SIG-M5 treated with dmso at 0.1 percent for 504 hours (cell line): ENCODE data around the gene MRPS26.
"Not testable (repeated sequence)": the region's sequence is repeated elsewhere in the genome, so short reads cannot be mapped to it uniquely, and the experiment has no call there.

Experiments
- DNase-seq: peaks from one replicate; lab custom pipeline; 2025; ENCODE audit not compliant: unreplicated experiment; lab: John Stamatoyannopoulos, UW

The MRPS26 gene

GRCh38 chr20:3045816-3046676, at the start of gene MRPS26:
Gene MRPS26, plus strand, starts transcription at chr20:3046052. Its CDS starts 17 bp downstream, at chr20:3046069.
- DNase-seq, result peak; percentile 77

DNA sequence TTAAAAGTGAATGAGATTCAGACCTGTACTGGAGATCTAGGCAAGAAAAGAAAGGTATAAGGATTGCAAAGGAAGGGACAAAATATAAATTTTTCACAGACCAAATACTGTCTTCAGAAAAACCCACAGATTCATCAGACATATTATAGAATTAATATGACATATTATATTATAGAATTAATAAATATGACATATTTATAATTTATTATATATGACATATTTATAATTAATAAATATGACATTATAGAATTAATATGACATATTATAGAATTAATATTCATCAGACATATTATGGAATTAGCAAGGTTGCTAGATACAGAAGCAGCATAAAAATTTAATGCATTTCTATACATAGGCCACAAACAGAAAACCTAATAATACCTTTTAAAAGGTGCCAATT, 47.1 kb upstream of the MRPS26 start:
- DNase-seq, result no peak

- peak; percentile 80 for DNase-seq
Observed at GRCh38 chr20:3000852-3001523, 44.9 kb upstream of the MRPS26 start.

- DNase-seq, result no peak
Observed at GRCh38 chr20:3003416-3003815, 42.4 kb upstream of the MRPS26 start.

GRCh38 chr20:3010985-3011723, 34.7 kb upstream of the MRPS26 start:
- DNase-seq, result no peak

DNA sequence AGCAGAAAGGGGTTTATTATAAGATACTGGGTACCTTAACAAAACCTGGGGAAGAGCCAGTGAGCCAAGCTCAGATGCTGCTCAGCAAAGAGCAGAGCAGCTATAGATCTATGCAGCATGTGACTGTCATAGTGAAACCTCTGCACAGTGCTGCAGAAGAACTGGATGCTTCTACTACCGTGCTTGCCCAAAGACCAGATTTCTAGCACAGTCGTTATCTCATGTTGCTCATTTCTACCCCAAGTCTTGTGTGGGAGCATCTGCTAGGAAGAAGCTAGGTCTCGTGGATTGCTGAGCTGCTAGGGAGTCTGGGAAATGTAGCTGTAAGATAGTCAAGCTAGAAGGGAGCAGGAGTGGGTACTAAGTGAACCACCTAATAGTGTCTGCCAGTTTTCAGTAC, 34.1 kb upstream of the MRPS26 start:
- DNase-seq, result no peak

DNA sequence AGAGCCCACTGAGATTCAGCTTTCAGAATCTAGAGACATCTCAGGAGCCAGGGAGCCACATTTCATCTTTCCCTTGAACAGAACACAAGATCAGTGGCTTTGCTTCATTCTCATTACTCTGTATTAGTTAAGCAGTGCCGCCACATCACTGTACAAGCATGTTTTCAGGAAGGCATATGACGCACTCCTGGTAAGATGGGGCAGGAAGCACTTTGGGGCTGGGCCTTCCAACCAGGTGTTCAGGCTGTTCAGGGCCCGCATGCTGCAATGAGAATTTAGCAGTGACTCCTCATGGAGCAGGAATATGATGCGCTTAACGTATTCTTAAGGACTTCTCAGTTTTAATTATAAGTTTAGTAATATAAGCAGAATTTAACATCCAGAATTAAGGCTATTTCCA, 32.1 kb upstream of the MRPS26 start:
- no peak for DNase-seq

DNA sequence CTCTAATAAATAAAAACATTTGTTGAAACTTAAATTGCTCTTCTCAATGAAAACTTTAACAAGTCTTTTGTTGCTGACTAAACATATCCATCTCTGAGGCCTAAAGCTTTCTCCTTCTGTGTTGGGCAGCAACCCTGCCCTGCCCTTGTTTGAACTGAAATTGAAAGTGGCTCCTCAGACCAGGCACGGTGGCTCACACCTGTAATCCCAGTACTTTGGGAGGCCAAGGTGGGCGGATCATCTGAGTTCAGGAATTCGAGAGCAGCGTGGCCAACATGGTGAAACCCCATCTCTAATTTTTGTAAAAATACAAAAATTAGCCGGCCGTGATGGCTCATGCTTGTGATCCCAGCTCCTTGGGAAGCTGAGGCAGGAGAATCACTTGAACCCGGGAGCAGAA, 31.7 kb upstream of the MRPS26 start:
- no peak for DNase-seq

- DNase-seq, result no peak
Observed at GRCh38 chr20:3014662-3015061, 31.2 kb upstream of the MRPS26 start.

- not testable (repeated sequence) for DNase-seq
Observed at GRCh38 chr20:3015302-3015701, 30.6 kb upstream of the MRPS26 start.

DNA sequence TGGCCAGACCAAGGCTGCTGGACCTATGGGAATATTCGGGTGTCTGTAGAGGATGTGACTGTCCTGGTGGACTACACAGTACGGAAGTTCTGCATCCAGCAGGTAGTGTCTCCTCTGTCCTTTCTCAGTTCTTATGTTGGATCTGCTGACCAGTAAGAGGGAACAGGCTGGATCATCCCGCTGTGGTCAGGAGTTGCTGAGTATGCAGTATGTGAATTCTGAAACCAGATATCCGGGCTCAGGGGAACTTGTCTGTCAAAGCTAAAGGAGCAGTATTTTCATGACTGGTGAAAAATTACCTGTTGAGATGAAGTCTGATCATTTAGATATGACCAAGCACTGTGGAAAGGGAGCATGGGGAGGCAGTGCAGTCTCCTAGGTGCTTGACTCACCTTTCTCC, 24.5 kb upstream of the MRPS26 start:
- no peak for DNase-seq

GRCh38 chr20:3021777-3022176, 24.1 kb upstream of the MRPS26 start:
- DNase-seq, result no peak

GRCh38 chr20:3022559-3023490, 23.0 kb upstream of the MRPS26 start:
- not testable (repeated sequence) for DNase-seq

DNA sequence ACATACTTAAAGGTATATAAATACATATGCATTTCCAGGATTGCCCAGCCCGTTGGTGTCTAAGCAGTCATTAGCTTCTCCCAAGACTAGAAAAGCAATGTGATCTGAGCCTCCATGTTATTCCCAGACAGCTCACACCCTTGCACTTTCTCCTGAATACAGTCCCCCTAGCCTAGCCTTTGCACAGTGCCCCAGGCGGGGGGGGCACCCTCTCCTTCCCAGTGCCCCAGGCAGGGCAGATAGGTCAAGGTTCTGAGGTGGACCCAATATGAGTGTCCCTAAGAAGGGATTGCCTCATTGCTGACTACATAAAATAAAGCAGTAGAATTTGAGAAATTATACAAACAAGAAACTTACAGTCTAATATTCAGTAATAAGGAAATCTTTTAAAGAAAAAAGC, 17.9 kb upstream of the MRPS26 start:
- no peak for DNase-seq

DNA sequence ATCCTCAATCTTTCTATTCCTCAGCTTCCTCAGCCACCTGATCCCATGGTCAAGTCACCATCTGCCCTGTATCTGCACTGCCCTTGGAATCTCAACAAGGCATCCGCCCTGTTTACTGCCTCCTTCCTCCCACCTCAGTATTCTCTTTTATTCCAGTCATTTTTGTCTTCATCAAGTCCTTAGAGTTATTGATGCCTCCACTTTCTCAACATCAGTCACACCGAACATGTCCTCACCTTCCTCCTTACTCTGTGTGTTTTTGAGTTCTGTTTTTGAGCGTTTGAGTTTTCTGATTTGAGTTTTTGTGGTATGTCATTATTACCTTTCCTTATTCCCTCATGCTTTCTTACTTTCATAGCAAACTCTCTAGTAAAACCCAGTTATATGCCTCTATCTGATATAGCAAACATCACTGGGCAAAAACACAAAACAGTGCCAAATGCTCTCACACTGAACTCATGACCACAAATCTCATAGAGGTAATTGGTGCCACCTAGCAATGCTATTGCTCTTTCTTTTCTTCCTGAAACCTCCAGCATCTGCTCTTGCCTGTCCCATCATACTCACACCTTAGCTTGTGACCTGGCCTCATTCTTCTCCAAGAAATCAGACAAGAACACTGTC, 14.2 kb upstream of the MRPS26 start:
- no peak for DNase-seq

- DNase-seq, result no peak
Observed at GRCh38 chr20:3032624-3033023, 13.2 kb upstream of the MRPS26 start.

GRCh38 chr20:3037654-3038053, 8.2 kb upstream of the MRPS26 start:
- DNase-seq, result no peak

DNA sequence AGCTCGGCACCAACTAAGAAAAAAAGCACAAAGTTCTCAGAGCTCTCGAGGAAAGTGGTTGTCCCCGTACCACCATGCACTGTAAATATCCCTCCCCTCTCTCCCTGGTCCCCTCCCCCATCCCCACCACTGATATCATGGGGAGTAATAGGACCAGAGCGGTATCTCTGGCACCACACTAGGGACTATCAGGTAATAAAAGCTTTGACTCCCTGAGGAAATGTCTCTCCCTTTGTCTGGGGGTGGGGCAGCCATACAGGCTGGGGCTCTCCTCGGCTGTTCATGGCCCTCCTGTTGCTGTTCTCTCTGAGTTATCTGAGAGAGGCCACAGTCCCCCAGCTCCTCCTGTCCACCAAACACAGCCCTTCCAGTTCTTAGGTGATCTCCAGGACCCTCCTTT, 7.4 kb upstream of the MRPS26 start:
- no peak for DNase-seq

DNA sequence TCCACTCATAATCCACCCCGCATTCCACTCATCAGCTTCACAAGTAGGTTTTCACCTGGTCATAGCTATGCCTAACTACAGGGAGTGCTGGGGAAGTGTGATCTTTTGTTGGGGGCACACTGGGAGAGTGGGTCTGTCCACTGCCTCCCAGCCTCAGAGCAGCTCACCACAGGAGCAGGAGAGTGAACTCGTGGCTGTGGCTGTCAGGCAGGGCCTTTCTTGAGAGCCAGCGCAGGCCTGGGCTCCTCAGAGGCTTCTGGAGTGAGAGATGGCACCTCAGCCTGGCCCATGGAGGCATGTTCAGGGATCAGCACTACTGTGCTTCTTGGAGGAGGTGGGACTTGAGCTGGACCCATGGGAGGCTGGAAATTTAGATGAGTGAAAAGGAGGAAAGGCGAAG, 6.4 kb upstream of the MRPS26 start:
- DNase-seq, result no peak

DNA sequence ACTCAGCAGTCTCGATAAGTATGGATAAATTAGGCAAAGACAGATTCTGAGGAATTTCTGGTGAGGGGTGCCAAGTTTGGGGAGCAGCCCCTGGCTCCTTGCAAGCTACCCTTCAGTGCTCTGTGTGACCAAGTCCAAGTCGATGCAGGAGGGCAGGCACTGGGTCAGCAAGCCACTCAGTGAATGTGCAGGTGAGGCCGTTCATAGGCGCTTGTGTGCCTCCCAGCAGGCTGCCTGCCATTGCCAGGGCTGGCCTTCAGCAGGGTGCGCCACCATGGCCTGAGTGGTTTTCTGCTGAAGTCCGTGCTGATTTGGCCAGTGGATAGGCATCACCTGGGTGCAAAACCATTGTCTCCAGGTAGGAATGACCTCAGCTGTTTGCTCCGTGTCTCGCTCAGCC, 5.8 kb upstream of the MRPS26 start:
- DNase-seq, result no peak
